A549 (cell line): ENCODE measurements around the gene CLSTN2.

Source experiments
- CTCF ChIP-seq: fragments of >200 bp; sonication (Bioruptor Twin); formaldehyde crosslinking; IDR thresholded peaks from 3 replicates; pipeline ENCODE4 v1.5.1; 2016
- HDAC2 ChIP-seq: fragments of 200-600 bp; sonication (generic); IDR thresholded peaks from 2 replicates; pipeline ENCODE4 v1.6.1; 2016
- HMGXB4 ChIP-seq: fragments of 250-450 bp; sonication (Bioruptor Pico); IDR thresholded peaks from 2 replicates; pipeline ENCODE4 v1.5.0; 2021; ENCODE audit warnings: mild to moderate bottlenecking, moderate library complexity, borderline replicate concordance
- KDM1A ChIP-seq: fragments of 200-600 bp; sonication (generic); IDR thresholded peaks from 2 replicates; pipeline ENCODE4 v1.6.1; 2016; ENCODE audit warnings: low read depth, mild to moderate bottlenecking
- PBX3 ChIP-seq: IDR thresholded peaks from 2 replicates; pipeline ENCODE4 v1.6.1; 2012
- PHF8 ChIP-seq: fragments of 200-600 bp; sonication (generic); IDR thresholded peaks from 2 replicates; pipeline ENCODE4 v1.6.1; 2016; ENCODE audit warnings: low read depth, mild to moderate bottlenecking, antibody characterized with exemption, moderate library complexity, borderline replicate concordance
- POLR2A ChIP-seq: IDR thresholded peaks from 2 replicates; pipeline ENCODE4 v1.6.1; 2012; ENCODE audit warnings: mild to moderate bottlenecking, low read length
- USF2 ChIP-seq: fragments of 450-650 bp; IDR thresholded peaks from 2 replicates; pipeline ENCODE4 v1.6.1; 2014; ENCODE audit warnings: antibody characterized with exemption

- TF ChIP-seq USF2 = no peak
- TF ChIP-seq CTCF = no peak
- TF ChIP-seq KDM1A = no peak
- TF ChIP-seq HMGXB4 (CRISPR knock-in tag) = no peak
- no peak for TF ChIP-seq HDAC2
- no peak for TF ChIP-seq PBX3
- no peak for TF ChIP-seq PHF8
- TF ChIP-seq POLR2A = no peak
These were observed 651.3 kb downstream of the CLSTN2 start for GRCh38 chr3:140586311-140586710.
